ENCODE data around the gene HDAC4.

Gene HDAC4

DNA sequence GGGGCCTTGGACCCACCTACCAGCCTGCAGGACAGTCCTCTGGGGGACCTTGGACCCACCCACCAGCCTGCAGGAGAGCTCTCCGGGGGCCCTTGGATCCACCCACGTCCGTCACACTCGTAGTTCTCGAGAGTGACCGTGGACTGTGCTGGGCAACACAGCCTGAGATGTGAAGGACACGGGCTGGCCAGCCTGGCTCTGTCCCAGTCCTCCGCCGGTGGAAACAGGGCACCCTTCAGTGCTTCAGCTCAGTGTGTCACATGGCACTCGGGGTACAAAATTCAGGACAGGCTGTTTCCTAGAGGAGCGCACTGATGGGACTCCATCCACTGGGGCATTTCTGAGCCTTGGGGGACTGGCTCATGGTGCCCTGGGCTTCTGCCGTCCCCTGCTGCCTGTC lies 341.0 kb downstream of the HDAC4 start:
- Histone ChIP-seq H3K9me3 (ENCODE audit: control insufficient read depth, low read length) (no peaks in the 10 kb centered on the region), H3K27me3 (ENCODE audit: control insufficient read depth, insufficient read depth, low read length) (no peaks in the 10 kb centered on the region), H3K4me1 (ENCODE audit: control insufficient read depth, insufficient read depth, low read length) (no peaks in the 10 kb centered on the region), H3K9ac (ENCODE audit: low read length) (no peak overlapping the region), H3K4me3 (ENCODE audit: low read length) (no peak overlapping the region), H3K36me3 (ENCODE audit: control insufficient read depth, insufficient read depth, low read length) (no peaks in the 10 kb centered on the region)

DNA sequence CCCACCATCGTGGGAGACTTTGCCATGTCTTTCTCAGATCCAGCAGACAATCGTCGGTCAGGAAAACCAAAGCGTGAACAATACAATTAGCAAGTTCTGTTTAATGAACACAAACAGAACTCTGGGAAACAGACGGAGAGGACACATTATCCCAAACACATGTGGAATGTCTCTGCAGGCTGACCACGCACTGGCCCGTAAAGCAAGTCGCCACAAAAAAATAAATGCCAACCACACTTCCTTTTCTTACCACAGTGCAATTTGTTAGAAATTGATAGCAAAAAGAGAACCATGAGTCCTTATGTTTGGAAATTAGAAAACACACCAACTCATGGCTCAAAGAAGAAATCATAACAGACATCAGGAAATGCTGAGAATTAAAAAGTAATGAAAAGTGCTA lies 342.1 kb downstream of the HDAC4 start:
- no peaks in the 10 kb centered on the region for H3K9me3 ChIP-seq (ENCODE audit: control insufficient read depth, low read length)
- no peaks in the 10 kb centered on the region for H3K36me3 ChIP-seq (ENCODE audit: control insufficient read depth, insufficient read depth, low read length)
- no peaks in the 10 kb centered on the region for H3K27me3 ChIP-seq (ENCODE audit: control insufficient read depth, insufficient read depth, low read length)
- H3K4me1 ChIP-seq (ENCODE audit: control insufficient read depth, insufficient read depth, low read length): no peaks in the 10 kb centered on the region
- no peak overlapping the region for H3K4me3 ChIP-seq (ENCODE audit: low read length)
- no peak overlapping the region for H3K9ac ChIP-seq (ENCODE audit: low read length)

DNA sequence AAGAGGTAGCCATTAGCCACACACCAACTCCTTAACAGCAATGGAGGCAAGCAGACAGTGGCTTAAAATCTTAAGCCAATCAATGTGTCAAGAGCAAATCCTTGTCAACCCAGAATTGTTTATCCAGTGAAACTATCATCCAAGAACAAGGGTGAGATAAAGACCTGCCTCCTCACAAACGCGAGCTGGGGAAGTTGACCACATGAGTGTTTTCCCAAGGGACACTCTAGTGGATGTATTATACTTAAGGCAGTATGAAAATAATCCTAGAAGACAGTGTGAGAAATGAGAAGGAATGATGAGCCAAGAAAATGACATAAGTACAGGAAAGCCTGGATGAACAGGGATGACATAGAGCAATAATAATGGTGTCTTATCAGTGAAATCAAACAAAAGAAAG lies 343.3 kb downstream of the HDAC4 start:
- Histone ChIP-seq H3K9ac (ENCODE audit: low read length) (no peak overlapping the region), H3K4me3 (ENCODE audit: low read length) (no peak overlapping the region), H3K9me3 (ENCODE audit: control insufficient read depth, low read length) (no peaks in the 10 kb centered on the region), H3K36me3 (ENCODE audit: control insufficient read depth, insufficient read depth, low read length) (no peaks in the 10 kb centered on the region), H3K4me1 (ENCODE audit: control insufficient read depth, insufficient read depth, low read length) (no peaks in the 10 kb centered on the region), H3K27me3 (ENCODE audit: control insufficient read depth, insufficient read depth, low read length) (no peaks in the 10 kb centered on the region)

DNA sequence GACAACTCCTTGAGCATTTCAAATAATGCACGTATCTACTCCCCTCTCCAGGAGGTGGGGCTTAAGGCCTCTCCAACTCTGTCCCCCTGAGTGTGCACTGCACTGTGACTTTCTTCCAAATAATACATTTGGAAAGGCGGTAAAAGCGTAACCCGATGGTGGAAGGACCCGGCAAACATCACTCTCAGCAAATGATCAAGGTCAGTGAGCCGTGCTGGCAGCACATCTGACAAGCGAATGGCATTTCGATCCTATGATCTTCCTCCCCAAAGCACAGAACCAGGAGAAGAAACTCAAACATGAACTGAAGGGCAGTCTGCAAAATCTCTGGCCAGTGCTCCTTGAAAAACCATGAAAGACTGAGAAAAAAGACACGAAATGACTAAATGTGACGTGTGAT lies 344.2 kb downstream of the HDAC4 start:
- Histone ChIP-seq H3K9me3 (ENCODE audit: control insufficient read depth, low read length) (no peaks in the 10 kb centered on the region), H3K9ac (ENCODE audit: low read length) (no peak overlapping the region), H3K36me3 (ENCODE audit: control insufficient read depth, insufficient read depth, low read length) (no peaks in the 10 kb centered on the region), H3K4me1 (ENCODE audit: control insufficient read depth, insufficient read depth, low read length) (no peaks in the 10 kb centered on the region), H3K4me3 (ENCODE audit: low read length) (no peak overlapping the region), H3K27me3 (ENCODE audit: control insufficient read depth, insufficient read depth, low read length) (no peaks in the 10 kb centered on the region)

DNA sequence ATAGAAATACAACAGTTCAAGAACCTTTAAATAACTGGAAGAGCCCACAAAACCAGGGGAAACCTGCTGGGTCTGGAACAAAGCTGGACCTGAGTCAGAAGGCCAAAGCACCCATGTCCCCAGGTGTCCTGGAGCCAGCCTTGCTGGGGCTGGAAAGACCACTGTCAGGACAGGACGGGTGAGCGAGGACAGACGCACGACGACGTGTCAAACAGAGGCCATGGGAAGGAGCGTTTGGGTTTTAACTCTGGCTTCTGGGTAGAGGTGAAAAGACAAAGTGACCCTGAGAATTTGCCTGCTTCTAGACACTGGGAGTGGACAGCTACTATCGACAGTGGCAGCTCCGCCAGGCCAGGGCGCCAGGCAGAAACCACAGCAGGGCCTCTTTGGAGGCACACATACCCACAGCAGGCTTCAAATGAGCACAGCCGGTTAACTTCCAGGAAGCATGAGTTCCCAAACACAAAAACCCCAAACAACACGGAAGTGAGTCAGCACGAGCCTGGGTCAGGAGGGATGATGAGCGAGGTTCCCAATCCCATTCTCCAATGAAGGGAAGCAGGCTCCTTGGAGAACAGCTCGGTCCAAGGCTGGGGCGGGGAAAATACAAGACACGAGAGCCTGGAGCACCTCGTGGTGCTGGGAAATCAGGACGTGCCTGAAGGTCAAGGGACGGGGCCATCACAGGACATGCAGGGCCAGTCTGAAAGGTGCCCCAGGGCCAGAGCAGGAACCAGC lies 344.9 kb downstream of the HDAC4 start:
- Histone ChIP-seq H3K4me1 (ENCODE audit: control insufficient read depth, insufficient read depth, low read length) (no peaks in the 10 kb centered on the region), H3K9ac (ENCODE audit: low read length) (no peak overlapping the region), H3K4me3 (ENCODE audit: low read length) (no peak overlapping the region), H3K27me3 (ENCODE audit: control insufficient read depth, insufficient read depth, low read length) (no peaks in the 10 kb centered on the region), H3K9me3 (ENCODE audit: control insufficient read depth, low read length) (no peaks in the 10 kb centered on the region), H3K36me3 (ENCODE audit: control insufficient read depth, insufficient read depth, low read length) (no peaks in the 10 kb centered on the region)

DNA sequence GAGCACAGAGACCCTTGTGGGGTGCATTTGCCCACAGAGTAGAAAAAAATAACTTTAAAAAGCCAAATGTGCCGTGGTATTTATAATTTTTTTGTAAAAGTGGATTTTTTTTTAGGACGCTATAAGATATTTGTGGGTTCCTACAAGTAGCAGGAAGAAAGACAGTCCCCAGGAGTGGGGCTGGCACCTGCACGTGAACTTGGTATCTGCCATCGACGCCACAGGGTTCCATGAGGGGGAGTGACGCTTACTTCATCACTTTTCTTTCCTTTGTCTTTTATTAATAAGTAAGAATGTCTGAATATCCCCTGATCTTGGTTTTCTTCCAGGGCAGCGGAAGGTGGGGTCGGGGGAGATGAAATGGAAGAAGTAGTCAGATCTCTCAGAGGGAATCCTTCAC lies 345.9 kb downstream of the HDAC4 start:
- H3K9ac ChIP-seq (ENCODE audit: low read length): no peak overlapping the region
- no peak overlapping the region for H3K4me3 ChIP-seq (ENCODE audit: low read length)
- no peaks in the 10 kb centered on the region for H3K9me3 ChIP-seq (ENCODE audit: control insufficient read depth, low read length)
- H3K27me3 ChIP-seq (ENCODE audit: control insufficient read depth, insufficient read depth, low read length): no peaks in the 10 kb centered on the region
- no peaks in the 10 kb centered on the region for H3K36me3 ChIP-seq (ENCODE audit: control insufficient read depth, insufficient read depth, low read length)
- no peaks in the 10 kb centered on the region for H3K4me1 ChIP-seq (ENCODE audit: control insufficient read depth, insufficient read depth, low read length)

DNA sequence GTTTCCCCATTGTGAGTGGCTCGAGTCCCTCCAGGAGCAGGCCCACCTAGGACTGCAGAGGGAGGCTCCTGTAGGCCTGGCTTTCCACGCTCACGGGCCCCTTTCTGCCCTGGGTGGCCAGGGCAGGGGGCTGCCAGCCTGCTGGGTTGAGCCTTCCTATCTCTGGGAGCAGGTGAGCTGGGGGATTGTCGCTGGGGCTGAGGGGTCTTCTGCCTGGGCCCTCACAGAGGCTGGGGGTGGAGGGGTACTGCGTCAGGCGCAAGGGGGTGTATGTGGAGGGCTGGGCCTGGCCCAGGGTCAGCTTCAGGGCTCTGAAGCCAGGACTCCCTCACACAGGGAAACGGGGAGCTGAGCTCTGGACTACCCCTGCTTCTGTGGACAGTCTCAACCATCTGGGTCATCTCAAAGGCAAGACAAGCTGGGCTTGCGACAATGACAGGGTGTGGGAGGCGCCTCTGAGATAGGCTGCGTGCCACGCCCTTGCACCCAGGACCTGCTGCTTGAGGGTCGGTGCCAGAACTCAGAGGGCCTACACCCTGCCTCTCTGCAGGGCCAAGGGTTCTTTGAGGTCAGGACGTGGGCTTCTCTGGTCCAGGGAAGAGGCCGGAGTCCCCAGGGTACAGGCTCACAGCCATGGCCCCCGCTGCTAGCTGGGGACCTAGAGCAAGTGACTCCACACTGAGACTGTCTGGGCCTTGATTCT lies 346.9 kb downstream of the HDAC4 start:
- H3K9ac ChIP-seq (ENCODE audit: low read length): no peak overlapping the region
- no peaks in the 10 kb centered on the region for H3K4me1 ChIP-seq (ENCODE audit: control insufficient read depth, insufficient read depth, low read length)
- no peaks in the 10 kb centered on the region for H3K36me3 ChIP-seq (ENCODE audit: control insufficient read depth, insufficient read depth, low read length)
- no peaks in the 10 kb centered on the region for H3K9me3 ChIP-seq (ENCODE audit: control insufficient read depth, low read length)
- no peaks in the 10 kb centered on the region for H3K27me3 ChIP-seq (ENCODE audit: control insufficient read depth, insufficient read depth, low read length)
- no peak overlapping the region for H3K4me3 ChIP-seq (ENCODE audit: low read length)

DNA sequence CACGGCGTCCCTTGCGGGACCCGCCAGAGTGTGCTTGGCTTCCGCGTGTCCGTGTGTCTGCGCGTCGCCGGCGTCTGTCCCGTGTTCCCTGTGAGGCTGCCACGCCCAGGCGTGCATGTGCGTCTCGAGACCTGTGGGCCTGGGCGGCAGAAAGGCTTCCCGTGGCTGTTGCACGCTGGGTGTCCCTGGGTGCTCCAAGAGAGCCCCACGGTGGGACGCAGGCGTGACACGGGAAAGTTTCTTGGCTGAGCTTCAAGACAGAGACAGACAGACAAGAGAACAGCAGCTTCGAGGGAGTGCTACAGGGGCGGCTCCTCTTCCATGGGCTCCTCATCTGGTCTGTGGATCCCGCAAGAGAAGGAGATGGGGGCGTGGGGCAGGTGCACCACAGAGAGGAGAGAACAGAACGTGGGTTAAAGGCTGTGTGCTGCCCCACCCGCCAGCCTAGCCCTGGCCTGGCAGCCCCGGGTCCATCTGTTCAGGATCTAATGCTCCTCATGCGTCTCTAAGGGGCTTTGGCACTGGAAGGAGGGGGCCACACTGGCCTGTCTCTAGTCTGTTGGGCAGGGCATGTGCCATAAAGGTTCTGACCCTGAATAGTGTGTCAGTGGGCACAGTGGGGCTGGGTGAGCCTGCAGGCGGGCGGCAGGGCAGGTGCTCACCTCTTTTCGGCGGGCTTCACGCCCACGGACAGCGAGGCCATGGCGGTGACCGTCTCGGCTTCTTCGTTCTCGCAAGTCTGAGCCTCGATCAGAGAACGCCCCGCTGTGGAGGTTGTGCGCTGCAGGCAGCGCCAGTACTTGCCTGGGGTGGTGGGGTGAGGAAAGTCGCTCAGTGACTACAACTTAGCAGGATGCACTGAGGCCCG lies 347.8 kb downstream of the HDAC4 start:
- no peaks in the 10 kb centered on the region for H3K36me3 ChIP-seq (ENCODE audit: control insufficient read depth, insufficient read depth, low read length)

DNA sequence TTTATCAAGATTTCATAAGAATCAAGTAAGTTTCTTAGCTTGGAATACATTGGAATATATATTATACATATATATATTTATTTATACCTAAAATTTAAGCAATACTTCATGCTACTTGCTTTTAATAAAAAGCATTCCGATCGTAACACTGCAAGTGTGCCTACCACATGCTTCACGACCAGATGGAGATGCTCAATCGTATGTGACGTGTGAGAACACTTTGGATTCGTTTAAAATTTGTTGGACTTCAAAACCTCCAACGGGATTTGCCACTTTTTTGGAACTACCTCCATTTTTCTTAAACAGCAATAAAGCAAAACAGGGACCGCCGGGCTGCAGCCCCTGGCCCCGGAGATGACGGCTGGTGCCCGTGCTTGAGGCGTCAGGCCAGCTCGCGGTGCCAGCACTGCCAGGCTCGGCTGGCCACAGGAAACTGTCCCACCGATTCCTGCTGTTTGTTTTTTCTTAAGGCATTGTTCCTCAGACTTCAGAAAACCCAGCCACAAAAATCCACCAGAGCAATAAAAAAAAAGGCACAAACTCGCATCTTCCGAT lies 348.9 kb downstream of the HDAC4 start:
- Histone ChIP-seq H3K9ac (ENCODE audit: low read length) (no peak overlapping the region), H3K4me3 (ENCODE audit: low read length) (no peak overlapping the region), H3K4me1 (ENCODE audit: control insufficient read depth, insufficient read depth, low read length) (no peaks in the 10 kb centered on the region), H3K9me3 (ENCODE audit: control insufficient read depth, low read length) (no peaks in the 10 kb centered on the region), H3K36me3 (ENCODE audit: control insufficient read depth, insufficient read depth, low read length) (no peaks in the 10 kb centered on the region), H3K27me3 (ENCODE audit: control insufficient read depth, insufficient read depth, low read length) (no peaks in the 10 kb centered on the region)

More for the DNA sequence above, 347.8 kb downstream of the HDAC4 start:
- H3K4me1 ChIP-seq (ENCODE audit: control insufficient read depth, insufficient read depth, low read length): no peaks in the 10 kb centered on the region
- H3K9ac ChIP-seq (ENCODE audit: low read length): no peak overlapping the region
- H3K27me3 ChIP-seq (ENCODE audit: control insufficient read depth, insufficient read depth, low read length): no peaks in the 10 kb centered on the region
- H3K9me3 ChIP-seq (ENCODE audit: control insufficient read depth, low read length): no peaks in the 10 kb centered on the region
- no peak overlapping the region for H3K4me3 ChIP-seq (ENCODE audit: low read length)

DNA sequence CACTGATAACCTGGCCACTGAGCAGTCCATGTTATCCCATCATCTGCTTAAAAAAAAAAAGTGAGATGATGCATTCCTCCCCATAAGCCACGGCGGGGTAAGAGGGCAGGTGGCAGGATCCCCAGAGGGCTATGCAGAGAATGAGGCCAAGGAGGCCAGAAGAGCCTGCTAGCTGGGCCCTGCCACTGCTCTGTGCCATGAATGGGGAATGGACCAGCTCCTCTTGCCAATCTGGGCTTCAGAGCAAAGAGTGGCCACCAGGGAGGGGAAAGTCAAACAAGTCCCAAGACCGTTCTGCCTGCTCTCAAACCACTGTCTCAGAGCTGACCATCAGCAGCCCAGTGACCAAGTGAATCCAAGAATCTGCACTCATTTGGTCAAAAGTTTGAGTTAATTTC lies 350.6 kb downstream of the HDAC4 start:
- Histone ChIP-seq H3K36me3 (ENCODE audit: control insufficient read depth, insufficient read depth, low read length) (no peaks in the 10 kb centered on the region), H3K4me3 (ENCODE audit: low read length) (no peak overlapping the region)

DNA sequence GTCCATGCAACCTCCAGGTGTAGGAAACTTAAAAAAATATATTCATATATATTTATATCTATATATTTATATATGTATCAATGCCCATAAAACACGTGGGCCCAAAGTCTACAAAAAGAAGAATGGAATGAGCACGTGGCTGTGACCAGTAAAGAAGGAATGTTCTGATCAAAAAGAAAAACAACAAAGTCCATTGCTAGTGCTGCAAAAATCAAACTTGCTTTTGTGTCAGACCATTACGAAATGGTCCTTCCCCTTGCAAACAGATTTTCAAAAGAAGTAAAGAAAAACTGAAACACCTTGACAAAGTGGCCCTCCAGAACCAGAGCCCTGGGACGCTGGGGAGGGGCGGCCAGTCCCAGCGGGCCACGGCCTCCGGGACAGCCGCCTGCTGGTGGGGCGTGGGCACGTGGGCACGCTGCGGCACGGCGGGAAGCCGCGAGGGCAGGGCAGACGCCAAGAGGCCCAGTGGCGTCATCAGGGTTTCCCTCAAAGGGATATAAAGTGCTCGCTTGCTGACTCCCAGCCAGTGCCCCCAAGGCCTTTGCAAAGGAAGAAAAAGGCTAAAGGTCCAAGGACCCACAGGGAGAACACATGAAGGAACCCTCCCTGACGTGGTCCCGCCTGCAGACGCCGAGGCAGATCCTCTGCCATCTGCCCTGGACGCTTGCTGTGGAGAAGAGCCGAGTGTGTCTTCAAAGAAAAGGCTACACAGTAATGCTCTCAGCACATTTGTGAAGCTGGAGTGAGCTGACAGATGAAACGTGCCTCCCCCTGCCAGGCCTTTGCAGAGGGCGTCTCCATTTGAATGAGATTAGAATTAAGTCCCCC lies 351.2 kb downstream of the HDAC4 start:
- no peaks in the 10 kb centered on the region for H3K9me3 ChIP-seq (ENCODE audit: control insufficient read depth, low read length)
- no peaks in the 10 kb centered on the region for H3K36me3 ChIP-seq (ENCODE audit: control insufficient read depth, insufficient read depth, low read length)
- no peak overlapping the region for H3K9ac ChIP-seq (ENCODE audit: low read length)
- H3K4me3 ChIP-seq (ENCODE audit: low read length): no peak overlapping the region
- no peaks in the 10 kb centered on the region for H3K4me1 ChIP-seq (ENCODE audit: control insufficient read depth, insufficient read depth, low read length)
- no peaks in the 10 kb centered on the region for H3K27me3 ChIP-seq (ENCODE audit: control insufficient read depth, insufficient read depth, low read length)

More for the DNA sequence above, 350.6 kb downstream of the HDAC4 start:
- Histone ChIP-seq H3K9ac (ENCODE audit: low read length) (no peak overlapping the region), H3K9me3 (ENCODE audit: control insufficient read depth, low read length) (no peaks in the 10 kb centered on the region), H3K27me3 (ENCODE audit: control insufficient read depth, insufficient read depth, low read length) (no peaks in the 10 kb centered on the region), H3K4me1 (ENCODE audit: control insufficient read depth, insufficient read depth, low read length) (no peaks in the 10 kb centered on the region)

Data from mucosa of stomach (tissue), 1 donor.